ENCODE measurements around the gene SEMA3D. TPM values are rescaled to one million over a fixed set of nuclear protein-coding genes. Genes with fewer than 3 reads are reported as not detected.

SEMA3D gene
- total RNA-seq, 1 experiment from 2014 or later, result 1.4 TPM

GRCh38 chr7:85097844-85098243 lies 89.0 kb downstream of the SEMA3D start:
- no peaks in the 10 kb centered on the region for H3K9me3 ChIP-seq (ENCODE audit: control insufficient read depth in 1 of 2, insufficient read depth in 1 of 2, low read depth in 1 of 2, low read length in 2 of 2)
- ATAC-seq (no peak), DNase-seq (ENCODE audit: low read depth, low spot score) (no peak)
- H3K4me2 ChIP-seq (ENCODE audit: low read length), result no peak overlapping the region
- no peaks in the 10 kb centered on the region for H4K20me1 ChIP-seq (ENCODE audit: insufficient read depth)
- CTCF ChIA-PET, result no interaction called here
- no peak overlapping the region for H3K9ac ChIP-seq (ENCODE audit: low read length)
- H3K79me2 ChIP-seq (ENCODE audit: insufficient read depth, low read length), result no peaks in the 10 kb centered on the region
- H3K4me1 ChIP-seq (ENCODE audit: control insufficient read depth in 1 of 2, insufficient read depth in 2 of 2, low read length in 2 of 2), result no peaks in the 10 kb centered on the region
- no peak overlapping the region for H3K4me3 ChIP-seq (replicated peaks in 1 of 2; ENCODE audit: low read depth in 1 of 2, low read length in 2 of 2)
- intact Hi-C loops (cut with micrococcal nuclease), result no loop called here
- no peak overlapping the region for H3K27ac ChIP-seq (ENCODE audit: low read depth, low read length)
- no peaks in the 10 kb centered on the region for H3K9me2 ChIP-seq (ENCODE audit: insufficient read depth)
- no peaks in the 10 kb centered on the region for H3K27me3 ChIP-seq (ENCODE audit: insufficient read depth, low read length)
- POLR2A ChIA-PET, result no interaction called here
- TF ChIP-seq EZH2phosphoT487 (IDR thresholded peaks at IDR 0.05; ENCODE audit: borderline replicate concordance), result no peak
- no peak for TF ChIP-seq SIN3A (IDR thresholded peaks at IDR 0.05; ENCODE audit: low read depth)
- no peak for TF ChIP-seq POLR2A (IDR thresholded peaks at IDR 0.05; ENCODE audit: borderline replicate concordance, extremely low read depth, insufficient read depth, insufficient read length)
- TF ChIP-seq ELF1 (IDR thresholded peaks at IDR 0.05; ENCODE audit: borderline replicate concordance, low read depth), result no peak
- no peak for TF ChIP-seq YY1 (IDR thresholded peaks at IDR 0.05; ENCODE audit: extremely low read depth, insufficient replicate concordance, low read depth, low read length)
- TF ChIP-seq CEBPB (IDR thresholded peaks at IDR 0.05; ENCODE audit: low read depth), result no peak
- TF ChIP-seq CBX3 (IDR thresholded peaks at IDR 0.05; ENCODE audit: low read depth), result no peak
- TF ChIP-seq FOSL1 (IDR thresholded peaks at IDR 0.05; ENCODE audit: low read depth), result no peak
- no peak for TF ChIP-seq EZH2 (IDR thresholded peaks at IDR 0.05)
- TF ChIP-seq MAX (IDR thresholded peaks at IDR 0.05), result no peak
- H2AFZ ChIP-seq (ENCODE audit: low read depth, low read length, poor library complexity, severe bottlenecking), result no peak overlapping the region
- no TSS peak for BruUV-seq (replicated peaks)
- RAD21 ChIA-PET (ENCODE audit: low non-redundant PET in 1 of 2, low total read pairs in 2 of 2, uncharacterized antibody in 2 of 2, unreplicated experiment in 2 of 2), result no interaction called here
- H3K36me3 ChIP-seq (ENCODE audit: control insufficient read depth in 1 of 2, insufficient read depth in 2 of 2, low read length in 2 of 2), result no peaks in the 10 kb centered on the region

- Histone ChIP-seq H3K9me2 (ENCODE audit: insufficient read depth) (no peaks in the 10 kb centered on the region), H3K9me3 (ENCODE audit: control insufficient read depth in 1 of 2, insufficient read depth in 1 of 2, low read depth in 1 of 2, low read length in 2 of 2) (no peaks in the 10 kb centered on the region), H3K27ac (ENCODE audit: low read depth, low read length) (no peak overlapping the region), H2AFZ (ENCODE audit: low read depth, low read length, poor library complexity, severe bottlenecking) (no peak overlapping the region), H3K36me3 (ENCODE audit: control insufficient read depth in 1 of 2, insufficient read depth in 2 of 2, low read length in 2 of 2) (no peaks in the 10 kb centered on the region), H3K27me3 (ENCODE audit: insufficient read depth, low read length) (no peaks in the 10 kb centered on the region), H3K79me2 (ENCODE audit: insufficient read depth, low read length) (no peaks in the 10 kb centered on the region), H3K4me3 (replicated peaks in 1 of 2; ENCODE audit: low read depth in 1 of 2, low read length in 2 of 2) (no peak overlapping the region), H3K4me1 (ENCODE audit: control insufficient read depth in 1 of 2, insufficient read depth in 2 of 2, low read length in 2 of 2) (no peaks in the 10 kb centered on the region), H3K9ac (ENCODE audit: low read length) (no peak overlapping the region), H3K4me2 (ENCODE audit: low read length) (no peak overlapping the region), H4K20me1 (ENCODE audit: insufficient read depth) (no peaks in the 10 kb centered on the region)
- ChIA-PET POLR2A (no interaction called here), RAD21 (ENCODE audit: low non-redundant PET in 1 of 2, low total read pairs in 2 of 2, uncharacterized antibody in 2 of 2, unreplicated experiment in 2 of 2) (no interaction called here), CTCF (no interaction called here)
- no peak for DNase-seq (ENCODE audit: low read depth, low spot score)
- TF ChIP-seq EZH2phosphoT487 (IDR thresholded peaks at IDR 0.05; ENCODE audit: borderline replicate concordance) (no peak), RAD21 (IDR thresholded peaks at IDR 0.05; ENCODE audit: low read depth) (no peak), SP1 (IDR thresholded peaks at IDR 0.05; ENCODE audit: low read depth) (no peak), FOSL1 (IDR thresholded peaks at IDR 0.05; ENCODE audit: low read depth) (no peak), ZFX (IDR thresholded peaks at IDR 0.05) (no peak), ZBTB33 (IDR thresholded peaks at IDR 0.05; ENCODE audit: extremely low read depth, insufficient replicate concordance, low read length) (no peak), MAX (IDR thresholded peaks at IDR 0.05) (no peak), YY1 (IDR thresholded peaks at IDR 0.05; ENCODE audit: extremely low read depth, insufficient replicate concordance, low read depth, low read length) (no peak), POLR2AphosphoS5 (IDR thresholded peaks at IDR 0.05; ENCODE audit: low read depth, low read length) (no peak), ZNF274 (IDR thresholded peaks at IDR 0.05; ENCODE audit: low read depth, low read length) (no peak), SIN3A (IDR thresholded peaks at IDR 0.05; ENCODE audit: low read depth) (no peak), POLR2A (IDR thresholded peaks at IDR 0.05; ENCODE audit: borderline replicate concordance, extremely low read depth, insufficient read depth, insufficient read length) (no peak), ATF3 (IDR thresholded peaks at IDR 0.05) (no peak), ELF1 (IDR thresholded peaks at IDR 0.05; ENCODE audit: borderline replicate concordance, low read depth) (no peak)
- ATAC-seq, result no peak
- BruUV-seq (replicated peaks), result no TSS peak
- intact Hi-C loops (cut with micrococcal nuclease), result no loop called here
Observed at GRCh38 chr7:85095806-85096205, 91.0 kb downstream of the SEMA3D start.
